Upper lobe of right lung (tissue), 1 donor: ENCODE results near the gene ARID4B. TPM values are rescaled to one million over a fixed set of nuclear protein-coding genes. Genes with fewer than 3 reads are reported as not detected.

ENCODE experiments used
- ATAC-seq: fragments of 200-7000 bp; cut with Tn5 transposase; one replicate; pipeline ENCODE4 v1.9.1; 2020; ENCODE audit warnings: mild to moderate bottlenecking, moderate library complexity
- DNase-seq: peaks from one replicate; pipeline ENCODE4 v3.0.0-alpha.2; 2020
- H3K27ac ChIP-seq: fragments of 200-600 bp; one replicate; pipeline ENCODE4 v1.8.0; 2022
- H3K27me3 ChIP-seq: fragments of 200-600 bp; one replicate; pipeline ENCODE4 v1.8.0; 2022; ENCODE audit warnings: mild to moderate bottlenecking
- H3K36me3 ChIP-seq: fragments of 200-600 bp; one replicate; pipeline ENCODE4 v1.8.0; 2022
- H3K4me1 ChIP-seq: fragments of 200-600 bp; one replicate; pipeline ENCODE4 v1.8.0; 2022
- H3K4me3 ChIP-seq: fragments of 200-600 bp; one replicate; pipeline ENCODE4 v1.8.0; 2022; ENCODE audit warnings: mild to moderate bottlenecking
- H3K9me3 ChIP-seq: fragments of 200-600 bp; one replicate; pipeline ENCODE4 v1.8.0; 2022
- intact Hi-C: fragments of 100-400 bp; cut with DNase I; formaldehyde crosslinking; loops from one replicate; pipeline ENCODE4 v1.11.0; 2022
- total RNA-seq: library from RNA; stranded (reverse); fragmentation: NEBNext Ultra II Directional; extraction: Animal tissue kit (Norgen Biotek cat#: 25700); gene quantifications from one replicate; pipeline ENCODE4 v1.2.1, GENCODE V29; 2021
- TF ChIP-seq, protein P1 (sequence below): fragments of 200-600 bp; IDR thresholded peaks from one replicate; pipeline ENCODE4 v1.8.0; 2022; ENCODE audit warnings: antibody characterized with exemption
- donor health status: DM: no; HTN: yes; CAD: no; lungs with severe emphysema.

Gene ARID4B
- total RNA-seq, 1 donor from 2014 or later: 38.7 TPM

DNA sequence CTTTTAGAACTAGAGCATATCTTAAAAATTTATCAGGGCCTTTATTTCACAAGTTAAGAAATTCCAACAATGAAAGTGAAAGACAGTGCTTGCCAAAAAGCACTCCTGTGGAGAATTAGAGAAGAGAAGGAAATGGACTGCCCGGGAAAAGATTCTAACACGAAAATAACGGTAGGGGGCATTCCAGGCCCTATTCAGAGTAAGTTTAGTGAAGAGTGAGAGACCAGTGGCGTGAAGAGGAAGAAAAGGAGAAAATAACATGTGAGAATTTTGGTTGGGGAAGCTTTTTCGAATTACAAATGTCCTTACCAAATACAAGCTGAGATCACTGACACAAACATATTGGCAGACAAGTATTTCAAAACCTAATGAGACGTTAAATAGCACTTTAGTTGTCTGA, 128.5 kb downstream of the ARID4B start:
- Histone ChIP-seq H3K36me3 (peaks cover 30% of the 10 kb centered on the region), H3K27ac (peak overlapping the region; percentile 5), H3K4me3 (no peak overlapping the region), H3K4me1 (no peaks in the 10 kb centered on the region), H3K9me3 (no peaks in the 10 kb centered on the region), H3K27me3 (no peaks in the 10 kb centered on the region)
- DNase-seq (no peak), ATAC-seq (peak; percentile 64)
- TF ChIP-seq, protein P1, sequence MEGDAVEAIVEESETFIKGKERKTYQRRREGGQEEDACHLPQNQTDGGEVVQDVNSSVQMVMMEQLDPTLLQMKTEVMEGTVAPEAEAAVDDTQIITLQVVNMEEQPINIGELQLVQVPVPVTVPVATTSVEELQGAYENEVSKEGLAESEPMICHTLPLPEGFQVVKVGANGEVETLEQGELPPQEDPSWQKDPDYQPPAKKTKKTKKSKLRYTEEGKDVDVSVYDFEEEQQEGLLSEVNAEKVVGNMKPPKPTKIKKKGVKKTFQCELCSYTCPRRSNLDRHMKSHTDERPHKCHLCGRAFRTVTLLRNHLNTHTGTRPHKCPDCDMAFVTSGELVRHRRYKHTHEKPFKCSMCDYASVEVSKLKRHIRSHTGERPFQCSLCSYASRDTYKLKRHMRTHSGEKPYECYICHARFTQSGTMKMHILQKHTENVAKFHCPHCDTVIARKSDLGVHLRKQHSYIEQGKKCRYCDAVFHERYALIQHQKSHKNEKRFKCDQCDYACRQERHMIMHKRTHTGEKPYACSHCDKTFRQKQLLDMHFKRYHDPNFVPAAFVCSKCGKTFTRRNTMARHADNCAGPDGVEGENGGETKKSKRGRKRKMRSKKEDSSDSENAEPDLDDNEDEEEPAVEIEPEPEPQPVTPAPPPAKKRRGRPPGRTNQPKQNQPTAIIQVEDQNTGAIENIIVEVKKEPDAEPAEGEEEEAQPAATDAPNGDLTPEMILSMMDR: peak; percentile 37
- intact Hi-C loops: no loop called here

DNA sequence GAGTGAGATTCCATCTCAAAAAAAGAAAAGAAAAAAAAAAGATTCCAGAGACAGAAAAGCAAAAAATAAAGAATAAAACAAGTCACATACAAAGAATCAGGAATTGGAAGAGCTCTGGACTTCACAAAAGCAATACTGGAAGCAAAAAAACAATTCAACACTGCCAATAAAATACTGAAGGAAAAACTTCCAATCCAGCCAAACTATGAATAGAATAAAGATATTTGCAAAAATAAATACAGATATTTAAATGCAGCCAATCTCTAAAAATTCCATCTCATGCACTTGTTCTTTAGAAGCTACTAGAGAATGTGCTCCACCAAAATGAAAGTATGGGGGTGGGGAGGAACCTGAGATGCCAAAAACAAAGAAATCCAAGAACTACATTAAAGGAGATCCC, 137.5 kb downstream of the ARID4B start:
- no peak for DNase-seq
- no peak overlapping the region for H3K4me3 ChIP-seq
- H3K36me3 ChIP-seq: peaks cover 57% of the 10 kb centered on the region
- no peaks in the 10 kb centered on the region for H3K27me3 ChIP-seq
- intact Hi-C loops: no loop called here
- H3K9me3 ChIP-seq: no peaks in the 10 kb centered on the region
- H3K27ac ChIP-seq: no peak overlapping the region
- TF ChIP-seq, protein P1: no peak
- H3K4me1 ChIP-seq: no peaks in the 10 kb centered on the region
- no peak for ATAC-seq

DNA sequence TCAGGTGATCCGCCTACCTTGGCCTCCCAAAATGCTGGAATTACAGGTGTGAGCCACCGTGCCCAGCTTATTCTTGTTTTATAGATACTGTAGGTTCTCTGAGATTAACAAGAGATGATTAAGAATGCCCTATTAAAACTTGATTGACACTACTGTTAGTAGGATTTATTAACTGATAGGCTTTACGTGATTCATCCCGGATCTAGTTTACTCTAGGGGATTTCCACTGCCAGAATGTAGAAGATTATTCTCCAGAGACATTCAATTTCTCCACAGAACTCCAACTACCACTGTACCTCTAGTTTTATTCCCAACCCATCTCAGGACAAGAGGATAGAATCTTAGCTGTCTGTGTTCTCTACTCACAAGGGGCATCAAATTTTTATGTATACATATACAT, 140.7 kb downstream of the ARID4B start:
- TF ChIP-seq, protein P1: no peak
- H3K9me3 ChIP-seq: no peaks in the 10 kb centered on the region
- no peaks in the 10 kb centered on the region for H3K4me1 ChIP-seq
- no peak for ATAC-seq
- no peak overlapping the region for H3K4me3 ChIP-seq
- intact Hi-C loops: no loop called here
- H3K36me3 ChIP-seq: peaks cover 33% of the 10 kb centered on the region
- DNase-seq: no peak
- H3K27ac ChIP-seq: no peak overlapping the region
- no peaks in the 10 kb centered on the region for H3K27me3 ChIP-seq

DNA sequence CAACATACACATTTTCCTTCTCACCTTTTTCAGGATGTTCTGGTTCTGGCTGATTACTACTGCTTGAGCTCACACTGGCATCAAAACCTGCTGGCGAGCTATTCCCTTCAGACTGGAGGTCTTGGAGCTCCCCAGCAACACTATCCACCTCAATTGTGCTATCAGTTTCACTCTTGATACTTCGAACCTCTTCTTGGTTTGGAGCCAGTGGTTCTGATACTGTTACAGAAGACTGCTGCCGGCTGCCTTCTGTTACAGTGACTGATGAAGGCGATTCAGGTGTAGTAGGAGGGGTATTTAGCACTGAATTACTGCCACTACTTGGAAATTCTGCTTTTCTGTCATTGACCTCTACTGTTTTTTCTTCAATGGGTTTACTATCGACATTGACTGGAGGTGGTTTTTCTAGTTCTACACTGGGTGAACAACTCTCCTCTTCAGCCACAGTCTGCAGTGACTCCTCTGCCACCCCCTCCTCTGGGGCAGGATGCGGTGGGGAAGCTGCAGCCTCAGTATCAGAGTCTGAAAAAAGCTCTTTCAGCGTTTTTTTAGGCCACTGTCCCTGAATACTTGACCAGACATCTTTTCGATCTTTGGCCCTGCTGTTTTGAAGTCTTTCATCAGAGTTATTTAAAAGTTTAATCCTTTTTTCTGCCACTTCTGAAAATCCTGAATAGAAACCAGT, 146.3 kb downstream of the ARID4B start:
- Histone ChIP-seq H3K27me3 (no peaks in the 10 kb centered on the region), H3K4me3 (no peak overlapping the region), H3K27ac (no peak overlapping the region), H3K4me1 (no peaks in the 10 kb centered on the region), H3K36me3 (peaks cover 41% of the 10 kb centered on the region), H3K9me3 (no peaks in the 10 kb centered on the region)
- DNase-seq (no peak), ATAC-seq (no peak)
- TF ChIP-seq, protein P1: no peak
- intact Hi-C loops: no loop called here

- Histone ChIP-seq H3K27ac (no peak overlapping the region), H3K4me1 (no peaks in the 10 kb centered on the region), H3K27me3 (no peaks in the 10 kb centered on the region), H3K4me3 (no peak overlapping the region), H3K9me3 (no peaks in the 10 kb centered on the region), H3K36me3 (peaks cover 47% of the 10 kb centered on the region)
- DNase-seq (no peak), ATAC-seq (no peak)
- TF ChIP-seq, protein P1: no peak
- intact Hi-C loops: no loop called here
These were observed 147.0 kb downstream of the ARID4B start for GRCh38 chr1:235180916-235181460.
